NCI-H1436 treated with DMSO at 0.1 percent for 48 hours (cell line): ENCODE data around the gene SIK3.
A peak's percentile ranks its signal among the peaks of the same experiment; 100 is the strongest.

Experiments
- DNase-seq: peaks from one replicate; lab custom pipeline; 2025; lab: John Stamatoyannopoulos, UW

The SIK3 gene

DNA sequence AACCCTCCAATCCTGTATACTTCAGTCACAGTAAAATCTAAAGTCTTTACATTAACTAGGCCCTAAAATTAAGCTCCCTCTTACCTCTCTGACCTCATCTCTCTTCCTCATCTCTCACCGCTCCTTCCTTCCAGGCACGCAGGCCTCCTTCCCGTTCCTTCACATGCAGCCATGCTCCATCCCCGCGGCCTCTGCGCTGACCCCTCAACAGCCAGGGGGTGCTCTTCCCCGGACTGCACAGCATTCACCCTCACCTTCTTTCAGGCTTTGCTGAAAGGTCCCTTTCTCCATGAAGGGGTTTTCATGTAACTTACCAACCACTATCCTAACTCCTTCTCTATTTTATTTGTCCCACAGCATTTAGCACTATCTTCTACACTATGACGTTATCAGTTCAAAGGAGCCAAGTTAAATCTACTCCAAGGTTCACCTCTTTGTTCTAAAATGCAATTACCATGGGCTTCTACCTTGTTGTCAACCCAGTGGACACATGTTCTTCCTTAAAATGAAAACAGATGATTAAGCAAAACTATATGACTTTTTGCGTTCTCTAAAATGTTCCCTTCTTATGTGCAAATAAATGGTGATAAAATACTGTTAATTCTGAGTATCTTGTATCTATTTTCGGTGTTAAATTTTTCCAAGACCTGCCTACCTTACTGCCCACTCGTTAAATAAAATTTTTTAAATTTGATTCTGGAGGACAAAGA is 203.0 kb downstream of the SIK3 start:
- no peak for DNase-seq

DNA sequence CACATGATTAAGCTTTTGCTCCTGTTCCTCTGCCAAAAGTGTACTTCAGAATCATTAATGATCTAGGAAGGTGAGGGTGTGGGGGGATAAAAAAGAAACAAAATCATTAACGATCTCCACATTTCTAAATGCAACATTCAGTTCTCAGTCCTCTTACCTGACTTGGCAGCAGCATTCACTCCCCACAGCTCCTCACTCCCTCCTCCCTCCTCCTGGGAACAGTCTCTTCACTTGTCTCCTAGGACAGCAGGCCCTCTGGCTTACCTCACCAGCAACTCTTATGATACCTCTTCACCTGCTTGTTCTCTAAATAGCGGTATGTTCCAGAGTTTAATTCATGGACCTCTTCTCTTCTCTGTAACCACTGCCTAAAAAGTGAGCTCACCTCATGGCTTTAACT is 204.3 kb downstream of the SIK3 start:
- no peak for DNase-seq

DNA sequence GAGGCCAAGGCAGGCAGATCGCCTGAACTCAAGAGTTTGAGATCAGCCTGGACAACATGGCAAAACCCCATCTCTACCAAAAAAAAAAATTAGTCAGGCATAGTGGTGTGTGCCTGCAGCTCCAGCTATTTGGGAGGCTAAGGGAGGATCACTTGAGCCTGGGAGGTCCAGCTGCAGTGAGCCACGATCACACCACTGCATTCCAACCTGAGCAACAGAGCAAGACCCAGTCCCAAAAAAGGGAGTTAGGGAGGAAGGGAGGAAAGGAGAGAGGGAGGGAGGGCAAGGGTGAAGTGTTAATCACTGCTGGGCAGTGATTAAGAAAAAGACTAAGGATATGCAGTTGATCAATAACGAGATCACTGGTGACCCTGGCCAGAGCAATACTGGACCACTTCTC is 204.8 kb downstream of the SIK3 start:
- no peak for DNase-seq

DNA sequence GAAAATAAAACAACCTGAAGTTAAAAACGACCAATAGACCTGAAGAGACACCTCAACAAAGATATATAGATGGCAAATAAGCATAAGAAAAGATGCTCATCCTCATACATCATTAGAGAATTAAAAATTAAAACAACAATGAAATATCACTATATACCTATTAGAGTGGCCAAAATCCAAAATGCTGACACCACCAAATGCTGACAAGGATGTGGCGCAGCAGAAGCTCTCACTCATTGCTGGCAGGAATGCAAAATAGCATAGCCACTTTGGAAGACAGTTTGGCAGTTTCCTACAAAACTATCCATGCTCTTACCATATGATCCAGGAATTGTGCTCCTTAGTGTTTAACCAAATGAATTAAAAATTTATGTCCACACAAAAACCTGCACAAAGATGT is 205.9 kb downstream of the SIK3 start:
- DNase-seq: no peak

DNA sequence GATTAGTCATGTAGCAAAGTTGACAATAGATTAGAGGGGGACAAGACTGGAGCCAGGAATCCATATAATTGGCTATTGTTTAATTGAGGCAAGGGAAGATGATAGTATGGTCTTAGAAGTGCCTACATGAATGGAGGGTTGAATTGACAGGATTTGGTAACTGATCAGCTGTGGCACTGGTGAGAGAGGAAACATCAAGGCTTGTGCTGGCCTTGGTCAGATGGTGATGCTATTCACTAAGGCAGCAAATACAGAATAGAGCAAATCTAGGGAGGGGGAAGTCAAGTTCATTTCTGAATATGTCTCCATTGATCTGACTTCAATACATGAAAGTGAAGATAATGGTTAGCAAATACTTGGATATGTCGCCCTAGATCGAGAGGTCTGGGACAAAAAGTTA is 206.5 kb downstream of the SIK3 start:
- DNase-seq: no peak

DNA sequence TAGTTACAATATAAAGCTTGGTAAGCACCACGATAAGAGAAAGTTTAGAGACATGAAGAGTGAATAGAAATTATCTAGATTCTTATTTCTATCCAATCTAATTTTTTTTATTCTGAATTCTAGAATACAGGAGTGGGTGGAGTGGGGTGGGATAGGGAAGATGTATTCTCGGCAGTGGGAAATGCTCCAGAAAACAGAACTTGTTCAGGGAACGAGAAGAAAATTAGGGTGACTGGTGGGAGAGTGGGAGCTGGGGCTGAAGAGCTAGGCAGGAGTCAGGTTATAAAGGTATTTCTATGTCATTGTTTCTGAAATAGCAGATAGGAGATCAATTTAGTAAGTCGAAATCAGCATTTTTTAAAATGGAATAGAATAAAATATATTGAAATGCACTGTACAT is 207.6 kb downstream of the SIK3 start:
- no peak for DNase-seq

DNA sequence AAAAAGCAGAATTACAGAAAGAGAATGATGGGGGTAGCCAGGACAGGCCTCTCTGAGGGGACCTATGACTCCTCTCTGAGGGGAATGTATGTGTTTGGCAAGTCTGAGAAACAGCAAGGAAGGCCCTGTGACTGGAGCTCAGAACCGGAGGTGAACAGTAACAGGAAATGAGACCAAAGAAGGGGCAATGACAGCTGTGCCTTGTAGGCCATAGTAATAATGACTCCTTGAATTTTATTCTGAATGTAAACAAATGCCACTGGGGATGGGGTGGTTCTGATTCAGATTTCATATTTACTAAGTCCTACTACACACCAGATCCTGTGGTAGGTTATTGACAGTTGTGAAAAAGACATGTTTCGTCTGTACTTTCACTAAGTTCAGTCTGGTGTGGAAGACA is 208.0 kb downstream of the SIK3 start:
- no peak for DNase-seq

DNA sequence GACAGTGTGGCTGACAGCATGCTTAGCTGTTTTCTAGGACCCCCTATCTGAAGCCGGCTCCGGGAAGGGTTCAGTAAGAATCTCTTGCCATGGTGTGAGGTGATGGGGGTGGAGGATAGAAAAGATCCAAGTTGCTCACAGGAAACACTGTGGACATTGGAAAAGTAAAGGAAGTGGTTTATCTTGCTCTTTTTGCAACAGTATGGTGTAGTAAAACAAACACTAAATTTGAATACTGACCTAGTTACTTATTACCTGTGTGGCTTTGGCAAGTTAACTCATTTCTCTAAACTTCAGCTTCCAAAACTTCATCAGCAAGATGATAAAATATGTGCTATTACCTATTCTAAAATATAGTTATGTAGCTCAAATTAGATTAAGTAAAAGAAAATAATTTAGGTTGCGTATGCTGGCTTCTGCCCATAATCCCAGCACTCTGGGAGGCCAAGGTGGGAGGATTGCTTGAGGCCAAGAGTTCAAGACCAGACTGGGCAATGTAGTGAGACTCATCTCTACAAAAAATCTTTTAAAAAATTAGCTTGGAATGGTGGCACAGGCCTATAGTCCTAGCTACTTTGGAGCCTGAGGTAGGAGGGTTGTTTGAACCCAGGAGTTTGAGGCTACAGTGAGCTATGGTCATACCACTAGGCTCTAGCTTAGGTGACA is 209.2 kb downstream of the SIK3 start:
- DNase-seq: no peak

DNA sequence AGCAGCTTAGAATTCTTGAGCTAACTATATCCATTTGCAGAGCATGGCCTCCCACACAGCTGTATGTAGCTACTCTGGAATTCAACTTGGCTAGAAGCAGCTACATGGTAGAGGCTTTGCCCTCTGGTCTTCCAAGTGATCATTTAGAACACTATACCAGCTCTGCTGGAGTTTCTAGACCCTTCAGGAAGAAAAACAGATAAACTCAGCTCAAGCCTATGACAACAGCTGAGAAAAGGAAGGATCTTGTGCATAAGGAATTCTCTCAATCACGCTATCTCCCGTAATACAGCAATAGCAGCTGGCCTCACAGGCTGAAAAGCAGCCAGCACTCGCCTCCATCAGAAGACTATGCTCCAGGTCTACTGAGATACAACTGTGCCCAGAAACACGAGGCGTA is 210.2 kb downstream of the SIK3 start:
- no peak for DNase-seq

DNA sequence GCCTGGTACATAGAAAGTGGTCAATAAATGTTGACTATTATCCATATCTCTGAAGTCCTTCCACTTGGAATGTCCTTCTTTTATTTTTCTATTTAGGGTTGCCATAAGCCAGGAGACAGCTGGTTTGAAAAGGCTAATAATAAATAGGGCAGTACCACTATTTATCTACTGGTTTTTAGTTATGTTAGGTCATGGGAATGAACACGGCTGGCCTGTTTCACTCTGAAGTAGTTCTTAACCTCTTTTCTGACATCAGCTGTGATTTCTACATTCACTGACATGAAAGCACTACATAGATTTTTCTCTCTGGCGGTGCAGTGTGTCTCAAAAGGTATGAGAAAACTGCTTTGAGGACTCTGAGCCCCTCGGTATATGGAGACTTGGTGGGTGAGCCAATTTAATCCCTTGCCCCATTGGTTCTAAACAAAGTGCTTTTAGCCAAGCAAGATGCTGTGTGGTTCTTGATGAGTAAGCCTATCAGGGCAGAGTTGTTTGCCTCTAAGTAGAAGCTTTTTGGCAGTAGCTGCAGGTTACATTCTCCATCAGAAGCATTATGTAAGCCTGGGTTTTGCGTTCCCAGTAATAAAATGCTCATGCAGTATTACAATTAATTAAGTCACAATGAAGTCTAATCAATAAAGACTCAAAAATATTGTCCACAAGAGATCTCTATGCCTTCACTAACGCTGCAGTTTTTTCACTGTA is 212.1 kb downstream of the SIK3 start:
- no peak for DNase-seq

DNA sequence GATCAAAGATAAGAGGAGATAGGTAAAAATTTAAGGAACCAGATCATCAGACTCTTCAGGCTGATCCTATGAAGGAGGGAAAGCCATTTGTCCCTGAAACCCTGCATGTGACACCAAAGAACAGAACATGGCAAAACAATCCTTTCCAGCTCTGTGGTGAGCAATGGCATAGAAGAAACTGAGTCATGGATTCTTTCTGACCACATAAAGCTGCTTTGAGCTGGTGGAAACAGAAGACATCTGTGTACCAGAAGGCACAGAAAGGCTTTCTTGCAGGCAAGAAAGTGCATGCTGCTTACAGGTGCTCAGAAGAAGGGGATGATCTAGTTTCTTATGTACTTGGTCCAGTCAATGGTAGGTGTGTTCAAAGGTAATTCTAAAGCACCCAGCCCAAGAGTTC is 215.8 kb downstream of the SIK3 start:
- DNase-seq: no peak

DNA sequence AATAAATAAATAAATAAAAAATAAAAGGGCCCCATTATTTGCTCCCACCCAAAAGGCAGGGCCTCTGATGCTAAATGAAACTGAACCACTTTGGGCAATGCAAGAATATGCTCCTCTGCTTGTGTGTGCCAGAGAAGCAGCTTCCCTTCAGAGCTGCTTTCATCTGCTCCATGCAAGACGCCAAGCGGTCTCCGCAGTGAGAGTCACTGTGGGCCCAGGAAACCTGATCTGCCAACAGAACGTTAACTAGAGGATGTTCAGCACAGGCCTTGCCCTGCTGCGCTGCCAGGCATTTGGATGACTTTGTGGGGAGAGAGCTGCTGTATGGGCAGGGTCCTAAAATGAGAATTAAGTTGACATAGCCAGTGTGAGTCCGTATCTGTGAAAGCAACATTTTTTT is 217.1 kb downstream of the SIK3 start:
- DNase-seq: no peak

DNA sequence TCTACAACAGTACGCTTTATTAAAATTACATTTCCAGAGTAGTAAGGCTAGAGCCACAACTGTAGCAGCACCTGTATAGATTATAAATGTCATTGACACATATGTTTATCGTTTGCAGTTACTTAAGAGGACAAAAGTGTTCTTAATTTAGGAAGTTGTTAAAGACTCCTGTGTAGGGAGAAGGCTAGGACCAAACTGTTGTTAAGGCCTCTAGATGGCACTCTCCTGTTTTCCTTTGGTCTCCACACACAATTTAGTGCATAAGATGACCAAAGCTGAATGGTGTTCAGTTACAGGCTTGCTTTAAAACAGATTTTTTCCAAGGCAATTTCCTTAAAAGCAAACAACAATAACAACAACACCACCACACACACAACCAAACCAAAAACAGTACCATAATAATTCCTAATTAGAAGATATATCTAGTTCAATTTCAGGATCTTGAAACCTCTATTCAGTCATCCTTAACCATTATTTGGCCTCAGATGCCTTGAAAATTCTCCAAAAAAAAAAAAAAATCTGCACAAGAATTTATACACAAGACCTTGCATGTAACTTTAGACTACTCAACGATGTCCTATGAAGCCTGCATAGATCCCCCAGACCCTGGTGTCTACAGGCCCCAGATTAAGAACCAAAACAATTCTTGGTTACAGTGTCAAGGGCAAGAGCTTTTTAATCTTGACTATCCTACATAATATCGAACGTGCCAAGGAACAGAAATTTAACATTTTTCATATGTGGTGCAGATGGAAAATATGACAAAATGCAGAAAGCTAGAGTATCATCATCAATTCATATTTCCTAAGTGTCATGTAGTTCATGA is 218.2 kb downstream of the SIK3 start:
- DNase-seq: peak; percentile 8

DNA sequence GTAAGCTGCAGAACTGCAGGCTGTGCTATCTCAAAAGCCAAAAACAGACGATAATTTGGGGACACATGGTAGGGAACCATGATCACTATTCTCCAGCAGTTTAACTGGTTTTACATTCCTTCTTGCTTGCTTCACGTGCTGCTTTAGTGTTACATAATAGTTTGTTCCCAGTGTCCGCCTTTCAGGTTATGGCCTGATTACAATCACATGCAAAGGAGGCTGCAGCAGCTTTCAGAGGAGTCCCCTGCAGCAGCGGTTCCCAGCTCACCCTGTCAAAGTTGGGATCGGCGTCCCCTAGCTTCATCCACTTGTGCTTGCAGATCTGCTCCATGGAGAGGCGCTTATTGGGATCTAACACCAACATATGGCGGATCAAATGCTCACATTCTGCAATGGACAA is 221.6 kb downstream of the SIK3 start:
- DNase-seq: no peak

DNA sequence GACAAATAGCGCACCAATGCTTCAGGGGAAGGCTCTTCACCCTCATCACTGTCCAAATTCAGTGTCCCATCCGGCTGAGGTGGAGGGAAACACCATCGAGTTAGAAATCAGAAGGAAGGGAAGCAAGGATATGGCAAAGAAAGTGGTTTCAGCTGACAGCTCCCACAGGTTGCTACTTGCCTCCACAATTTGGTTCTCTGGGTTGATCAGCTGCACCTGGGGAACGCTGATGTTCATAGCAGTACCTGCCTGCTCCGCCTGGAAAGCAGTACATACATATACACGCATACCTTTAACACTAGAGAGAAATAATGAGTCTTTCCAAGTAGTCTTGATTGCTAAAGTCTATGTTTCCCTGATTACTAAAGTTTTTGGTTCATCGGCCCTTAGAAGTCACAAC is 223.0 kb downstream of the SIK3 start:
- DNase-seq: no peak

DNA sequence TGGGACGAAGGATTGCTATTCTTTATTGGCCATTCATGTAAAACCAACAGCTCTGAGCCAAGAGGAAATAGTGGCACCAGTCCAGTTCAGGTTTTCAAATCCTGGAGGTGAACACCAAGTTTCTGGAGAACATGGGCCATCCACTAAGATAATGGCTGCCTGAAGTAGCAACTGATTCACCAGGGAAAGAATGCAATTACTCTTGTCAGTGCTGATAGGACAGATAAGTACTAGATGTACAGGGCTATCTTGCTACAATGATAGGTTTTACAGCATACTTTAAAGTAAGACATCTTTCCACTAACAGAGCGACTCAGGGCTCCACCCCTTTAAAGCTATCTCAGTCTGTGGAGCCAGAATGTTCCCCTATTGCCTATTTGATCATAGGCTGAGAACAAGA is 224.0 kb downstream of the SIK3 start:
- DNase-seq: no peak

DNA sequence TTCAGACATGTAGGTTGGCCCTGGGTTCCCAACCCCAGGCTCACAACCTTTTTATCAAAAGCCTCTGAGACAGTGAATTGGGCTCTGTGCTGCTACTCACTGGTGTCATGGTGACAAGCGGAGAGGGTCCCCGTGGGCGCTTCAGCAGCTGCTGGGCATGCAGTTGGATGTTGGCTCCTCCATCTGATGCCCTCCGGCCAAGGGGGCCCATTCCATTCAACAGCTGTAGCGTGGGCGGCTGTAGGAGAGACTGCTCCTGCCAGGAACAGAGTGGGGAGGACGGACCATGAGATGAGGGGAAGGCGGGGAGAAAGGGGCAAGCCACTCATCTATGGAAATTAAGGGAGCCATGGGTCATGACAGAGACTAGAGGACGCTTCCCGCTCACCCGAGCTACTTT is 224.8 kb downstream of the SIK3 start:
- DNase-seq: no peak

DNA sequence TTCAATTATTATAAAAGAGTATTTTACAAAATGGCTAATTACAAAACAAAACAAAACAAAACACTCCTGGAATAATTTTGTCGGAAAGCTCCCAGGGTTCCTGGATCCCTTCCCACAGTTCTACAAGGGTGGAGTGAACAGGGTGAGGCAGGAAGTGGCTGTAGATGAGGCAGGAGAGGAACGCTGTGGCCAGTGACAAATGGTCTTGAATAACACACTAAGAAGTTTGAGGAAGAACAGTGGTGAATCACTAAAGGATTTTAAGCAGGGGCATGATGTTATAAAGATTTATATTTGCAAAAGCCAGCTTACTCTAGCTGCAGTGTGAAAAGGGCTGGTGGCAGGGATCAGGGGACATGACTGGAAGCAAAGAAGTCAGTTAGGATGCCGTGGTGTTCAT is 227.0 kb downstream of the SIK3 start:
- no peak for DNase-seq

DNA sequence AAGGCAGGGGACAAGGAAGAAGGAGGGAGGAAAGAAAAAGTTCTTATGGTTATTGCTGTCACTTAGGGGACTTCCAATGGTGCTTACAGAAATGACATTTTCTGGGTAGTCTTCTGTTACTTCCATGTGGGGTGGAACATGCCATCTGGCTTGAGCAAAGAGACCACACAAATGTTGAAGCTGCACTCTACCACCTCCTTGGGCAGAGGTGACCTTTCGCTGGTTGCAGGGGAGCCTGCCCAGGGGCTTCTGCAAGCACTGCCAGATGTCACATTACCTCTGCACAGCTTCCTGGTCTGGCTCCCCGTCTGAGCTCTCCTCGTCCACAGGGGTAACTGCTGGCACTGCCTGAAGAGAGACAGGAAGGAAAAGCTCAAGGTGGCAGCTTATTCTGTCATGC is 228.2 kb downstream of the SIK3 start:
- no peak for DNase-seq

DNA sequence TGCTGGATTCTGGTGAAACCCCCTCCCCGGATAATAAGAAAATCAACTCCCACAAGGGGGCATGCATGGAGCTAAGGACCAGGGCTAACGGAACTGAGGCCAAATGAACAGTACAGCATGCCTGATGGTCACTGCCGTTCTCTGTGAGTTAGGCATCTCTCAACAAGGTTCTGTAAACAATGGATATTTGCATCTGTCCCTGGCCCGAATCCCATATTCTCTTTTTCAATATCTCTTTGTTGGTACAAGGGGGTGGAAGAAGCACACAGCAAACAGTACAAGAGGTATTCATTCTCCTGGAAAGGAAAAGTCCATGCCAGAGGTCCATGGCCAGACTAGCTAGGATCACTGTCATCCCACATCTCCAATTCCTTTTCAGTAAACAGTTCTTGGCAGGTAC is 228.6 kb downstream of the SIK3 start:
- DNase-seq: no peak

DNA sequence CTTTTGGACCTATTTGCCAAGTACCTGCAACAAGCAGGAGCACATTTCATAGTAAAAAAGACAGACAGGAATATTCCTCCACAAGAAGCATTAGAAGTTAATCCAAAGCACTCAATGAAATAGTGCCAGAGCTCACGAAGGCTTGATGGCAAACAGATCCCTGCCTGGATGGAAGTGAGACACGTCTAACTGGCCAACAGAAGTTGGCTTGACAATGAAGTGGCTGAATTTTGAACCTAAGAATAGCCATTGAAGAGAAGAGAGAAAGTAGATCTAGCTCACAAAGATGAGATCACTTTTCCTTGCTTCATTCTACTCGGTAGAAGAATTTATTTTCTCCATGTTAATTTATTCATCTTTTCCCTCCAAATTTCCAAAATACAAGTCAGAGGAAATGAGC is 230.2 kb downstream of the SIK3 start:
- DNase-seq: no peak

DNA sequence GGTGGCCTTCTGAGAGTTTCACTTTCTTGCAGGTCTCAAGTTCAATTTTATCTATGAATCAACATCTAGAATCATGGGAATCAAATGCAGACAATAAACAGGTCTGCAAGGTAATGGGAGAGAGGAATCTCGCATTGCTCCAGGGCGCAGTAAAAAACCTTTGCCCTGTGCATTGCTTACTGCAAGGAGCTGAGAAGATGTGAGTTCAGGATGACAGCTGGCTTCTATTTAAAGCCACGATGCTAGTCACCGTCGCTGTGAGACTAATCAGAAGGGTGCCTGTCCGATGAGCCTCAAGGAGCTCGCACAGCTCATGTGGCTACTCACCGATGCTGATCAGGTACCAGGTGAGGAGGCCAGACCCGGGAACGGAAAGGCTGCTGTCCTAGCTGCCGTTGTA is 230.6 kb downstream of the SIK3 start:
- DNase-seq: no peak
